GM10266 (cell line): Measurements from ENCODE around the gene CD247.

Experiments
- DNase-seq: peaks from one replicate; pipeline ENCODE4 v3.0.0; 2012; ENCODE audit errors: extremely low spot score
- TF ChIP-seq, protein P1 (sequence below): IDR thresholded peaks from 2 replicates; pipeline ENCODE4 v1.5.1; 2012; ENCODE audit warnings: mild to moderate bottlenecking, low read depth; ENCODE audit not compliant: control insufficient read depth, insufficient read depth; ENCODE audit errors: missing control alignments

Gene CD247

DNA sequence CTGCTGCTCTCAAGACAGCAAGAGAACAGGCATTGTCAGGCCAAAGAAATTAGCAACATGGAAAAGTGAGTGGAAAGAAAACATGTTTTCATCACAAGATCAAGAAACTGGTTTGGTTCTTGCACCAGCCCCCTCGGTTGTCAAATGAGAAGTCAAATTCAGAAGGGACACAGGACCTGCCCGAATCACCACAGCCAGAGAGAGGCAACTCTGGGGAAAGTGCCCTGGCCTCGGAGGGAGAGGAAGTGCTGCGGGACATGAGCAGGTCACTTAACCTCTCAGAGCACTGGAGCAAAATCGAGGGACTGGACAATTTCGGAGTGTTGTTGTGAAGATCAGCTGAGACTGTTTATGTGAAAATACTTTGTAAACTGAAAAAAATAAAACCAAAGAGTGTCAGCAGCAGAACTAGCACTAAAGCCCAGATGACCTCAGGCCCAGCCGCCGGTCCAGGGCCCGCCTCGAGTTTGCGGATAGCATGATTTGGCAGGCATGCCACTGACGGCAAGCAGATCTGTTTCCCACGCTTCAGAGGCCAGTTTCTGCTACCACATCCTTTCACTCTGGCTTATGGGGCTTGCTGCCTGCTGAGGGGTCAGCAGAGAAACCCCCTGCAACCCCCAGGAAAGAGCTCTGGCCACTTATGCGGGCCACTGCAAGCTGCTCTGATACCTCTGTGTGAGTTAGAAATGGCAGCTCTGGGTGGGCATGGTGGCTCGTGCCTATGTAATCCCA lies 32.1 kb downstream of the CD247 start:
- DNase-seq = no peak
- TF ChIP-seq, protein P1, sequence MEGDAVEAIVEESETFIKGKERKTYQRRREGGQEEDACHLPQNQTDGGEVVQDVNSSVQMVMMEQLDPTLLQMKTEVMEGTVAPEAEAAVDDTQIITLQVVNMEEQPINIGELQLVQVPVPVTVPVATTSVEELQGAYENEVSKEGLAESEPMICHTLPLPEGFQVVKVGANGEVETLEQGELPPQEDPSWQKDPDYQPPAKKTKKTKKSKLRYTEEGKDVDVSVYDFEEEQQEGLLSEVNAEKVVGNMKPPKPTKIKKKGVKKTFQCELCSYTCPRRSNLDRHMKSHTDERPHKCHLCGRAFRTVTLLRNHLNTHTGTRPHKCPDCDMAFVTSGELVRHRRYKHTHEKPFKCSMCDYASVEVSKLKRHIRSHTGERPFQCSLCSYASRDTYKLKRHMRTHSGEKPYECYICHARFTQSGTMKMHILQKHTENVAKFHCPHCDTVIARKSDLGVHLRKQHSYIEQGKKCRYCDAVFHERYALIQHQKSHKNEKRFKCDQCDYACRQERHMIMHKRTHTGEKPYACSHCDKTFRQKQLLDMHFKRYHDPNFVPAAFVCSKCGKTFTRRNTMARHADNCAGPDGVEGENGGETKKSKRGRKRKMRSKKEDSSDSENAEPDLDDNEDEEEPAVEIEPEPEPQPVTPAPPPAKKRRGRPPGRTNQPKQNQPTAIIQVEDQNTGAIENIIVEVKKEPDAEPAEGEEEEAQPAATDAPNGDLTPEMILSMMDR = no peak

DNA sequence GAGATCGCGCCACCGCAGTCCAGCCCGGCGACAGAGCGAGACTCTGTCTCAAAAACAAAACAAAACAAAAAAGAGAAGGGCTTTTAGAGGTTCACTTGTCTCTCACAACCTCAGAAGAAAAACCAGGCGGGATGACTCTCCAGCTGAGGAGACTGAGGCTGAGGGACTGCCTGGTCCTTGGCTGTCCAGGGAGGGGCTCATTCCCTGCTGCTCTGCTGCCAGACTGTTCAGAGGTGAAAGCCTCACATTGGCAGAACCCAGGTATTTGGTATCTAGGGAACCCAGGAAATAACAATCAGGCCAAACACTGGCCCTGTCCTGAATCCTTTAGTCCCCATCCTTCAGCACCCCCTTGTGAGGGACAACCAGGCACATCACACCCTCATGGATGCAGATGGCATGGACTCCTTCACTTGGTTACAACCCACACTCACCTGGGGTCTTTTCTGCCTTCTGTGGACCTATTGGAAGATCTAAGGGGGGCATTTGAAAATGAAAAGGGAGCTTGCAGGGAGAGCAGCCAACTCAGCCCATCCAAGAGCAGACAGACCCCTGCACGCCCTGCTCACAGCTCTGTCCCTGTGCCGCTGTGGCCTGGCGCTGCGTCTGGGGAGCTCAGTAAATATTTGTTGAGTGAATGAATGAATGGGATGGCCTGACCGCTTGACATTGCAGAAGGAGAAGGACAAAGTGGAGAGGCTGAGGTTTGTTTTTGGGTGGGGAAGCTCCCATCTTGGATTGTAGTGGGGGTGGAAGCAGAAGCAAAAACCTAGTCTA lies 33.4 kb downstream of the CD247 start:
- TF ChIP-seq, protein P1 = no peak
- no peak for DNase-seq

DNA sequence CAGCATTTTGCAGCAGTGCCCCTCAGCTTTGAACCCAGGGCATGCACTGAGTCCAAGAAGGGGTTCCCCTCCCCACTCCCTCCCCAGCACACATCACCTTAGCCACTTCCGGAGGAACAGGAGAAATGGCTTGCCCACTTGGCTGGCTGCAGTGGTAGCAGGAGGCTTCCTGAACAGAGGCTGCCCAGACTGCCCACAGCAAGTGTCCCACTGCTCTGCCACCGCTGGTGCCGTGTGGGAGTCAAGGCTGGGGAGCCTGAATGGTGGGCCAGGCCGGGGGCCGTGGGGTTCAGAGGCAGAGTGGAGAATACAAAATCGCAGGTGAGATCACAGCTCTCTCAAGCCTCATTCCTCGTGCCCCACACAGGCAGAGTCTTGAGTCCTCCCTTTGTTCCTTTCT lies 34.5 kb downstream of the CD247 start:
- TF ChIP-seq, protein P1 = no peak
- no peak for DNase-seq

DNA sequence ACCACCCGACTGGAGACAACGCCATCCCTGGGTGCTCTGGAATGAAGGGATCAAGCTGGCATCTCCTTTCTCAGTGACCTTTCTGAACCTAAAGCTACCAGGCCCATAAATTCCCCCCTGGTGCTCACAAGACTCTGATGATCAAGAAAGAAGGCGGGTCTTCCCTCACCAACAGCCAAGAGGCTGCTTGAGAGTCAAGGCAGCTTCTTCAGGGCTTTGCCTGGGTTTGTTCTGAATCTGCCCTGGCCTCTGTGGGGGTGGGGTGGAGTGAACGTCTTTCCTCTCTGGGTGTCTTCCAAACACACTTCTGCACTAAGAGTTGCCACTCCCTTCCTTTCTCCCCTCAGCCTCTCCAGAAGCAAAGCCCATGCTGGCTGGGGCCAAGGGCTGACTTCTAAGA lies 36.1 kb downstream of the CD247 start:
- TF ChIP-seq, protein P1 = no peak
- no peak for DNase-seq

DNA sequence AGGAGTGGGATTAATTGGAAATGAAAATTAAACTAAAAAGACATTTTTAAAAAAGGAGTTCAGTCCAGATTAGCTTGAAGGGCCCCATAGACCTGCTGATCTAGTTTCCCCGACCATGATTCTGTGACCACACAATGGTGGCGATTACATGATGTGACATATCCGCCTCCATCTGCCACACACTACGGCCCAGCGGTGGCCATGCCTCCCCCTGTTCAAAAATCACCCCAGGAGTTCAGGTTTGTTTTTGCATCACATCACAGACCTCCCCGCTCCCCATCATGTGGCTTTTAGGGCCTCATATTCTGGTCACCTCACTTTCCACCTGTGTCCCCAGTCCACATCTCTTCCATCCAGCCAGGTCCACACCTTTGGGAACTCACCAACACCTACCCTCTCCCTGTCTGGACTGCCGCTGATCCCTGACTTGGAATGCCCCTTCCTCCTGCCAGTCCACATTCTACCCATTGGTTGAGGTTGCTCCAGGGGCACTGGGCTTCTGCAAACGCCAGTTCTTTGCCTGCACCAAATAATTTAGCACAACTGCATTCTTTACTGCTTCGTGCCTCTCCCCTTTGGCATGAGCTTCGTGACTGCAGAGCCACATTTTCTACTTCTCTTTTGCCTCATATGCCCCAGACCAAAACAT lies 38.9 kb downstream of the CD247 start:
- no peak for DNase-seq
- TF ChIP-seq, protein P1 = no peak

DNA sequence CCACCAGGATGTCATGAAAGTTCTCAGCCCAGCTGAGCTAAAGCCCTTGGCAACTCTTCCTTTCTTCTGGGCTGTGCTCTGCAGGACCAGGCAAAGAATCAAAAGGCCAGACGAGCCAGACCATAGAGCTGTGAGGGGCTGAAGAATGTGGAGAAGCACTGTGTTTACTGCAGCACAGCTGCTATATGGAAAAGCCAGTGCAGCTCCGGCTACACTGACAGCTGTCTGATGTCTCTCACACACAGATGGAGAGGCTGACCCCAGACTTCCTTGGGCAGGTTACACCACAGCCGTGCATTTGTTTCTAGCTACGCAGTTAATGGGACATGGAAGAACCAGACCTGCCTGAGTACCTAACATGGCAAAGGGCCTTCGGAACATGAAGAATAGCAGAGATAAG lies 40.3 kb downstream of the CD247 start:
- TF ChIP-seq, protein P1 = no peak
- no peak for DNase-seq
